GM18858 (cell line): ENCODE results near the gene MALAT1.

Experiments used
- ATAC-seq: cut with Tn5 transposase; IDR thresholded peaks from one replicate; pipeline ENCODE4 v1.9.1; 2021; ENCODE audit not compliant: unreplicated experiment

The MALAT1 gene

DNA sequence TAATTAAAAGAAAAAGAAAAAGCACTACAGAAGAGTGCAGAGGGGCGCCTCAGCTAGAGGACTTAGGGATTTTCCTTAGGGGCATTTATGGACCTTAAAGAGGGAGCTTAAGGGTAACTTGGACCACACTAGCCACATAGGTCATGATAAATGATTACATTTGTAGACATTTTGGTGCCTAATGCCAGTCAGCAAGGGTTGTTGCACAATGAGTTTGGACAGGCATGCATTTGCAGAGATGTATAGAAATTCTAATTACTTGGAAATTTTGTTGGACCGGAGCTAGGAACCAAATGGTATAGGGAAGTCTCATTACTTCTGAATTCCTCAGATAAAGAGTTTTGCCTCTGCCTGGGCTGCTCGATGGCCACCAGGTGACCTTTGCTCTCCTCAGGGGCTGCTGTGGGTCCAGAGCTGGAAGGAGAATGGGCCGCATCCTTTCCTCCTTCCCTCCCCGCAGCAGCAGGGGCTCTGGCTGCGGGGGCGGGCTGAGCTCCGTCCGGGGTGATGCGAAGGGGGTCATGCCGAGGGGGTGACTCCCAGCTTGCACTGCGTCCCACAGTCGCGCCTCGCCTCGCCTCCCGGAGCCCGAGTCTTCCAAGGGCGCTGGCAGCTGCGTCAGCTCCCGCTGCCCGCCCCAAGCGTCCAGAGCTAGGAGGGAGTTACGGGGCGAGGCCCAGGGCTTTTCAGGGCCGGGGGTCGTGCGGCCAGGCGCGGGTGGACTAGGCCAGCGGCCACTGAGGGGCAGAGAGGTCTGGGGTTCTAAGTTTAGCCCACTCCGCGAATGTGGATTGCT, 20.3 kb upstream of the MALAT1 start:
- no peak for ATAC-seq

- ATAC-seq = no peak
These were observed 19.4 kb upstream of the MALAT1 start for GRCh38 chr11:65479184-65480145.

DNA sequence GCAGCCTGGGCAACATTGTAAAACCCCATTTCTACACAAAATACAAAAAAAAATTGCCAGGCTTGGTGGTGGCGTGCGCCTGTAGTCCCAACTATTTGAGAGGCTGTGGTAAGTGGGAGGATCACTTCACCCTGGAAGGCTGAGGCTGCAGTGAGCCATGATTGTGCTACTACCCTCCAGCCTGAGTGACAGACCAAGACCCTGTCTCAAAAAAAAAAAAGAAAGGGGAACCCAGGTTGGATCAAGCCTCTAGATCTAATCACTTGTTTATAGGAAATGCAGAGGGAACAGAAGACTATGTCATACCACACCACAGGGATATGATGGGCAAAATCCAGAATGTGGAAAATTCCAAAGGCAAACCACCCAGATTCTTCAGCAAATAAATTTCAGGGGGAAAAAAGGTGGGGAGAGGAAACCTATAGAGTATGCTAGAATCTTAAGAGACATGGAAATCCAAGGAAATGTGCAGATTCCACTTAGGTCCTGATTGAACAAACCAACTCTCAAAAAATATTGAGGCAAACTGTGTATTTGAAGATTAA, 16.5 kb upstream of the MALAT1 start:
- ATAC-seq = no peak

DNA sequence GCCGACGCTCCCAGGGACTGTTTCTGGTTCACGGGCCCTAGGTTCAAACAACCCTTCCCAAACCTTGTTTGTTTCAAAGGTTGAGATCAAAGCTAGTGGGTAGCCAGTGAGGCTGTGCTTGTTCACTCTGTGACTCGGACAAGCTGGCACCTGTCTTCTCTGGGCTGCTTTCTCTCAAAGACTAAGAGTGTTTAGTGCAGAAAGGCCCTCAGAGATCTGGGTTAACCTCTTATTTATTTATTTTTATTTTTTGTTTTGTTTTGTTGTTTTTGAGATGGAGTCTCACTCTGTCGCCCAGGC, 13.0 kb upstream of the MALAT1 start:
- no peak for ATAC-seq

DNA sequence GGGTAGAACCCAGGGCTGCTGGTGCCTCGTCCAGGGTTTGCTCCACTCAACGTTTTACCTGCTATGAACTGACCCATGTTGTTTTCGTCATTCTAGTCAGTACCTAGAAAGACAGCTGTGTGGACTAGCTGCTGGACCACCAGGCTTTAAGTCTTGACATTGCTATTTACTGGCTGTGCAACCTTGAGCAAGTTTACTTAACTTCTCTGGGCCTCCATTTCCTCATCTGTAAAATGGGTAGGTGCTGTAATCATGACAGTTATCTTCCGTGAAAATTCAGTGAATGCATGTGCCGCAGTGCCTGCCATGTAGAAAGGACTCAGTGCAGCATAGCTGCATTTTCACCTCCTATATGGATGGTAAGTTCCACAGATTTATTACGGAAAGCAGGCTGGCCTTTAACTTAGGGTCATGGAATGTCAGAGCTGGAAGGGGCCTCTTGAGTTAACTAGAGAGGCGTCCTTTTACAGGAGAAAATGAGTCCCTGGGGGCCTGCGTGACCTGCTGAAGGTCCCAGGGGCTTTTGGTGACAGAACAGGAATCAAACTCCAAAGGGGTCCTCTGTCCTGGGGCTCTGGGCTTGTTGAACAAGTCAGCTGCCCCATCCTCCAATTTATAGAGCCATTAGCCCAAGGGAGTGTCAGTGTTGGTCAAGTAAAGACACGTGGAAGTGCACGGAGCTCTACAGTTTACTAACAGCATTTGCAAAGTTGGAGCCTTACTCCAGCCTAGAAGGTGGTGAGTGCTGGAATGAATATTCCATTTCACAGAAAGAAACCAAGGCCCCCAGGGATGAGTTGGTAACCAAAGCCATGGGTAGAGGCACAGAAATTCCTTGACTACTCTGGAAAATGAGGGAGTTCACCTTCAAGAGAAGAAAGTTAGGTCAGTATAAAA, 12.0 kb upstream of the MALAT1 start:
- no peak for ATAC-seq

- no peak for ATAC-seq
These were observed 11.2 kb upstream of the MALAT1 start for GRCh38 chr11:65487467-65488272.

DNA sequence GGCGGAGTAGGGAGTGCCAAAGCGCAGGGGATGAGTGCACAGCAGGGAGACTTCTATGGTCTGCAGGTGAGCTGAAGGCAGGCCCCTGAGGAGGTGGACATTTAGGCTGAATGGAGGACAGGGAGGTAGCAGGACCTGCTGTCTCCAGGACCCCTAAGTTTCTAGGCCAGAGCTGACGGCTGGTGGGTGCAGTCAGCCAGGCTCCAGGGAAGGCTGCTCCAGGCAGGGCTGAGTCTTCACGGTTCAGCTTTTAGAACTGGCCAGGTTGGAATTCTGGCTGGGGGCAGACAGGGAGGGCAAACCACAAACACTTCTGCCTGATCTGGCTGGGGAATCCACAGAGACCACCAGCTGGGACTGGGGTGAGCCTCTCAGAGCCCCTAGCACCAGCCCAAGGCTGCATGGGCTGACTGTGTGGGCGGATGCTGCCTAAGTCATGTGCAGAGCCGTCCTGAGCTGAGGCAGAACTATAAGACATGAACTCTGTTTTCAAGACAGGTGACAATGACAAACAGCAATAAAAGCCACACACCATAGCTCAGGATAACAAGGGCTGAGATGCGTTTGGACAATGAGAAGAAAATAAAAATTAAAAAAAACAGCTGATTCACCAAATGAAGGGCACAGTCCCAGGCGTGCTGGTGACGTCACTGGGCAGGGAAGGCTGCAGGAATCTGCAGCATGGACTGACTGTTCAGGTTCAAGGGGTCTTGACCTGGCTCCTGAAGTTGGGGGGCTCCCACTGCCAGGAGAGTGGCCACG, 10.4 kb upstream of the MALAT1 start:
- ATAC-seq = no peak

GRCh38 chr11:65489035-65489705, 9.7 kb upstream of the MALAT1 start:
- ATAC-seq = no peak

GRCh38 chr11:65489706-65490320, 9.0 kb upstream of the MALAT1 start:
- ATAC-seq = no peak

- ATAC-seq = no peak
These were observed 7.7 kb upstream of the MALAT1 start for GRCh38 chr11:65491163-65491465.

DNA sequence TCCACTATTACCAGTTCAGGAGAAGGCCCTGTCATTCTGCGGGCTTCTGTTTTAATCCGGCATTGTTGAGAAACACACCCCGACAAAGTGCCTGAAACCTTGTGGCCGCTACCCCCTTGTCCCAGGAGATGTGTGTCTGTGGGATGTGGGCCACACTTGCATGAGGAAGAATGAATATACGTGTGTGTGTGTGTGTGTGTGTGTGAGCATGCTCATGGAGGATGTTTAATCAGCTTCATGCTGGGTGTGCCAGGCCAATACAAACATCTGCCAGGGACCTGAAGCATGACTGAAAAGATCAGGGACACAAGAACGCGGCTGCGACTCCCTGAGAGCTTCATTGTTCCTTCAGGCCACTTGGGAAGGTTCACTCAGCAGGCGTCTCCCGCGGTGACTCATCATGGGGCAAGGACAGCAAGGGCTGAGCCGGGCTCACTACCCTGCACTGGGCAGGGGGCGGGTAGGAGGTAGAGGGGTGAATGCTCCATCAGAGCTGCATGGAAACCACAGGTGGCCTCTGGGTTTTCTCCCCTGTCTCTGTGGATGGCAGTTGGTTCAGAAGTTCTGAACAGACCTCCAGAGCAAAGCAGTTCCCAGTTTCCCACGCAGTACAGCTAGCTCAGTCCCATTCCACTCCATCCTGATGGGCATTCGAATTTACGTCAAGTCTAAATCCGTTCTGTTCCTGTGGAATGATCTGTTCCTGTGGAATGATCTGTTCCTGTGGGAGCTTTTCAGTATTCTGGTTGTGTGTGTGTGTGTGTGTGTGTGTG, 7.0 kb upstream of the MALAT1 start:
- ATAC-seq = no peak

GRCh38 chr11:65492387-65492636, 6.5 kb upstream of the MALAT1 start:
- no peak for ATAC-seq

GRCh38 chr11:65492637-65493366, 6.0 kb upstream of the MALAT1 start:
- no peak for ATAC-seq

GRCh38 chr11:65493367-65494176, 5.3 kb upstream of the MALAT1 start:
- no peak for ATAC-seq

DNA sequence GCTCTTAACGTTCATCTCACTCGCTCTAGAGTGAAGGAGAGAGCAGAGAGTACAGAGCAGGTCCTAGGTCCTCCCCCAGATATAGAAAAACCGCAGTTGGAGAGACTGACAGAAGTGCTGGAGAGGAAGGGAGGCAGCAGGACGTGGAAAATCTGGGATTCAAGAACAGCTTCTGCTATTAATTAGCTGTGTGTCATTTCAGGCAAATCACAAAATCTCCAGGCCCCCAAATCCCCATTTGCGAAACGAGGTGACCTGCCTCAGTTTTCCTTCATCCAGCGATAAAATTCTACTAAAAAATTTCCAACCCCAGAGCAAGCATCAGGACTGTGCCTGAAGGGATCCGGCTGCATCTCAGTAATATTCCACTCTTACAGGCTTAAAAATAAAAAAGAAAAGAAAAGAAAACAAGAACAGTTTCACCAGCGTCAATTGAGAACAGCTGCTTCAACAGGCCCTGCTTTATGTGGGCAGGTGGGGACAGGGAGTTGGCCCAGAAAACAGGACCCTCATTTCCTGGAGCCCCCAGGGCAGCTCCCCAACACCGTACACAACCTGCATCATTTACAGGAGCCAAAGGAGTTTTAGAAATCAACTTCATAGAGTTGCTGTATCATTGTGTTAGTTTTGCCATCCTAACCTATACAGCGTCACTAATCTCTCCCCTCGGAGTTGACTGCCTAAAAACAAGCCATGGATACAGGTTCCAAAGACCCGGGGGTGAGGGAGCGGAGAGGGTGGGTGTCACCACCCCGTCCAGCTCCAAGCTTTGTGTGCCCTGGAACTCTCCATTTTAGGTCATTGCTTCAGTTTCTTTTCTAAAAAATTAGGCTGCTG, 2.3 kb upstream of the MALAT1 start:
- ATAC-seq = no peak
